Right atrium auricular region (tissue), 2 donors: ENCODE data around the gene LFNG. TPM values are rescaled to one million over a fixed set of nuclear protein-coding genes. Genes with fewer than 3 reads are reported as not detected.

ENCODE experiments used
- DNase-seq: peaks from one replicate; pipeline ENCODE4 v3.0.0-alpha.2; 2019; ENCODE audit warnings: low spot score
- H3K27ac ChIP-seq, 2 donors: fragments of 200-600 bp; sonication (generic); 1 replicate in 1 of 2; 2 replicates in 1 of 2; pipeline ENCODE4 v1.5.1; 2016 to 2019
- H3K27me3 ChIP-seq, 2 donors: fragments of 200-600 bp; sonication (generic); one replicate each; pipeline versions ENCODE4 v1.5.1 to v1.6.0; 2017 to 2019
- H3K36me3 ChIP-seq: fragments of 200-600 bp; sonication (generic); one replicate; pipeline ENCODE4 v1.5.1; 2016
- H3K4me1 ChIP-seq, 2 donors: fragments of 200-600 bp; sonication (generic); one replicate each; pipeline versions ENCODE4 v1.5.1 to v1.6.0; 2017 to 2019
- H3K4me3 ChIP-seq, 2 donors: fragments of 200-600 bp; sonication (generic); 1 replicate in 1 of 2; 2 replicates in 1 of 2; pipeline ENCODE4 v1.5.1; 2017 to 2019; ENCODE audit warnings: mild to moderate bottlenecking in 1 of 2, moderate library complexity in 1 of 2
- H3K9me3 ChIP-seq, 2 donors: fragments of 200-600 bp; sonication (generic); one replicate each; pipeline ENCODE4 v1.5.1; 2019
- CTCF ChIP-seq, 2 donors: fragments of 200-600 bp; sonication (generic); IDR thresholded peaks; one replicate each; pipeline ENCODE4 v1.5.1; 2019; ENCODE audit warnings: antibody characterized with exemption in 2 of 2
- total RNA-seq, 2 donors: library from RNA; depleted of rRNA; stranded (reverse); fragments of >200 nt; gene quantifications; one replicate each; pipeline ENCODE4 v1.1.0, GENCODE V29; 2016

LFNG gene
- total RNA-seq, 2 donors from 2014 or later, result 3.8 to 4.3 TPM

GRCh38 chr7:2505401-2505800 lies 14.2 kb upstream of the LFNG start:
- H3K4me1 ChIP-seq, result peaks cover 0 to 27% of the 10 kb centered on the region in 2 donors
- no peaks in the 10 kb centered on the region for H3K27me3 ChIP-seq
- no peak overlapping the region for H3K27ac ChIP-seq
- no peaks in the 10 kb centered on the region for H3K9me3 ChIP-seq
- DNase-seq, result no peak
- no peaks in the 10 kb centered on the region for H3K36me3 ChIP-seq
- H3K4me3 ChIP-seq, result no peak overlapping the region
- no peak for TF ChIP-seq CTCF (IDR thresholded peaks at IDR 0.05)

- H3K4me1 ChIP-seq, result peaks cover 0 to 47% of the 10 kb centered on the region in 2 donors
- no peak overlapping the region for H3K4me3 ChIP-seq
- no peak for TF ChIP-seq CTCF (IDR thresholded peaks at IDR 0.05)
- H3K27me3 ChIP-seq, result no peaks in the 10 kb centered on the region
- H3K9me3 ChIP-seq, result no peaks in the 10 kb centered on the region
- no peak overlapping the region for H3K27ac ChIP-seq
- H3K36me3 ChIP-seq, result no peaks in the 10 kb centered on the region
- no peak for DNase-seq
Observed at GRCh38 chr7:2507208-2507916, 12.2 kb upstream of the LFNG start.

GRCh38 chr7:2507917-2508306 lies 11.7 kb upstream of the LFNG start:
- Histone ChIP-seq H3K27me3 (no peaks in the 10 kb centered on the region), H3K4me3 (no peak overlapping the region), H3K9me3 (no peaks in the 10 kb centered on the region), H3K36me3 (no peaks in the 10 kb centered on the region), H3K4me1 (peaks cover 0 to 51% of the 10 kb centered on the region in 2 donors), H3K27ac (no peak overlapping the region)
- no peak for DNase-seq
- TF ChIP-seq CTCF (IDR thresholded peaks at IDR 0.05), result no peak

GRCh38 chr7:2508327-2509215 lies 11.0 kb upstream of the LFNG start:
- Histone ChIP-seq H3K27ac (peak overlapping the region in 1 of 2 donors; percentile 13), H3K27me3 (no peaks in the 10 kb centered on the region), H3K9me3 (no peaks in the 10 kb centered on the region), H3K4me1 (peaks cover 0 to 51% of the 10 kb centered on the region in 2 donors), H3K36me3 (no peaks in the 10 kb centered on the region), H3K4me3 (no peak overlapping the region)
- peak; percentile 81 for DNase-seq
- TF ChIP-seq CTCF (IDR thresholded peaks at IDR 0.05), result no peak

GRCh38 chr7:2509298-2509906 lies 10.2 kb upstream of the LFNG start:
- Histone ChIP-seq H3K4me1 (peaks cover 0 to 51% of the 10 kb centered on the region in 2 donors), H3K36me3 (no peaks in the 10 kb centered on the region), H3K27me3 (no peaks in the 10 kb centered on the region), H3K4me3 (no peak overlapping the region), H3K27ac (no peak overlapping the region), H3K9me3 (no peaks in the 10 kb centered on the region)
- no peak for TF ChIP-seq CTCF (IDR thresholded peaks at IDR 0.05)
- DNase-seq, result no peak
